Erythroblast (primary cell): Measurements from ENCODE around the gene CABP4.
"Not testable (repeated sequence)": the region's sequence is repeated elsewhere in the genome, so short reads cannot be mapped to it uniquely, and the experiment has no call there.

Source experiments
- DNase-seq, 2 experiments: peaks; one replicate each; lab custom pipeline; 2025; lab: John Stamatoyannopoulos, UW
- GATA1 ChIP-seq: IDR thresholded peaks from 2 replicates; pipeline ENCODE4 v1.6.1; 2011; ENCODE audit warnings: low read depth, mild to moderate bottlenecking, control low read depth, low read length, moderate library complexity
- POLR2A ChIP-seq: IDR thresholded peaks from 2 replicates; pipeline ENCODE4 v1.6.1; 2011; ENCODE audit warnings: mild to moderate bottlenecking, low read length

CABP4 gene

GRCh38 chr11:67423891-67424613, 31.1 kb upstream of the CABP4 start:
- TF ChIP-seq POLR2A (no peak), GATA1 (no peak)
- no peak for DNase-seq

- not testable (repeated sequence) for DNase-seq
Observed at GRCh38 chr11:67427364-67427859, 27.7 kb upstream of the CABP4 start.

GRCh38 chr11:67428052-67429001, 26.8 kb upstream of the CABP4 start, which contains the start of gene RPS6KB2:
Gene RPS6KB2, plus strand, starts transcription at chr11:67428494. Its CDS starts 52 bp downstream, at chr11:67428546.
- DNase-seq: peak; percentile 98 to 99
- TF ChIP-seq POLR2A (peak; percentile 95), GATA1 (no peak)

GRCh38 chr11:67429038-67429668, 26.0 kb upstream of the CABP4 start:
- no peak for TF ChIP-seq POLR2A
- TF ChIP-seq GATA1: no peak
- peak; percentile 58 to 59 for DNase-seq

GRCh38 chr11:67429722-67430121, 25.4 kb upstream of the CABP4 start:
- TF ChIP-seq POLR2A: no peak
- TF ChIP-seq GATA1: no peak
- DNase-seq: no peak

- no peak for DNase-seq
- TF ChIP-seq POLR2A (no peak), GATA1 (no peak)
Observed at GRCh38 chr11:67431346-67432249, 23.6 kb upstream of the CABP4 start.

- no peak for DNase-seq
Observed at GRCh38 chr11:67432655-67433349, 22.4 kb upstream of the CABP4 start.

GRCh38 chr11:67433536-67434394, 21.4 kb upstream of the CABP4 start:
- DNase-seq: no peak
- TF ChIP-seq GATA1: no peak
- TF ChIP-seq POLR2A: no peak

More at GRCh38 chr11:67432655-67433349, 22.4 kb upstream of the CABP4 start:
- no peak for TF ChIP-seq POLR2A
- no peak for TF ChIP-seq GATA1

GRCh38 chr11:67434395-67434881, 20.7 kb upstream of the CABP4 start:
- no peak for TF ChIP-seq GATA1
- no peak for TF ChIP-seq POLR2A
- no peak for DNase-seq

GRCh38 chr11:67435031-67435726, 20.0 kb upstream of the CABP4 start:
- DNase-seq: no peak
- no peak for TF ChIP-seq GATA1
- no peak for TF ChIP-seq POLR2A
